Heart left ventricle (tissue), 13 donors: ENCODE data around the gene DIS3L2.

Source experiments
- POLR2A ChIP-seq, 2 donors: fragments of 450-650 bp; IDR thresholded peaks; one replicate each; pipeline ENCODE4 v1.6.1; 2017; ENCODE audit warnings: antibody characterized with exemption in 2 of 2, mild to moderate bottlenecking in 2 of 2, moderate library complexity in 2 of 2
- TF ChIP-seq, protein P1 (sequence below), 12 donors: fragments of 200-600 bp; sonication (generic) in 4 of 12; IDR thresholded peaks; one replicate each; pipeline versions ENCODE4 v1.5.0 to v1.8.0; 2018 to 2022; ENCODE audit warnings: antibody characterized with exemption in 12 of 12, mild to moderate bottlenecking in 5 of 12
- donor health status: ischemic (EF 13 %, LVEDD 7.1; RV severe dilation, severe dysfunction).
- donor health status: DM: no; HTN: yes; CAD: no.
- donor health status: DM: no; HTN: no; CAD: no.
- donor health status: ischemic (EF 25% LVEDD 6.9; RV normal size, moderate dysfunction).
- donor health status: ischemic (EF 25% LVEDD 5.7; RV mildly dilated, moderate dysfunction).
- donor health status: ischemic (EF 35%, LVEDD 5.7; RV mildly dilated, moderate dysfunction).
- donor health status: nonischemic (EF 11% LVEDD 7.7; RV severe dilation, severe dysfunction).
- donor health status: DM: yes; HTN: yes; CAD: no.
- donor health status: PGD.
- donor health status: ischemic (EF 29% LVEDD 5.4; RV normal size, mild dysfunction).
- donor health status: nonischemic (EF 23%, LVEDD 6.1; RV moderate dilation, normal function).

DNA sequence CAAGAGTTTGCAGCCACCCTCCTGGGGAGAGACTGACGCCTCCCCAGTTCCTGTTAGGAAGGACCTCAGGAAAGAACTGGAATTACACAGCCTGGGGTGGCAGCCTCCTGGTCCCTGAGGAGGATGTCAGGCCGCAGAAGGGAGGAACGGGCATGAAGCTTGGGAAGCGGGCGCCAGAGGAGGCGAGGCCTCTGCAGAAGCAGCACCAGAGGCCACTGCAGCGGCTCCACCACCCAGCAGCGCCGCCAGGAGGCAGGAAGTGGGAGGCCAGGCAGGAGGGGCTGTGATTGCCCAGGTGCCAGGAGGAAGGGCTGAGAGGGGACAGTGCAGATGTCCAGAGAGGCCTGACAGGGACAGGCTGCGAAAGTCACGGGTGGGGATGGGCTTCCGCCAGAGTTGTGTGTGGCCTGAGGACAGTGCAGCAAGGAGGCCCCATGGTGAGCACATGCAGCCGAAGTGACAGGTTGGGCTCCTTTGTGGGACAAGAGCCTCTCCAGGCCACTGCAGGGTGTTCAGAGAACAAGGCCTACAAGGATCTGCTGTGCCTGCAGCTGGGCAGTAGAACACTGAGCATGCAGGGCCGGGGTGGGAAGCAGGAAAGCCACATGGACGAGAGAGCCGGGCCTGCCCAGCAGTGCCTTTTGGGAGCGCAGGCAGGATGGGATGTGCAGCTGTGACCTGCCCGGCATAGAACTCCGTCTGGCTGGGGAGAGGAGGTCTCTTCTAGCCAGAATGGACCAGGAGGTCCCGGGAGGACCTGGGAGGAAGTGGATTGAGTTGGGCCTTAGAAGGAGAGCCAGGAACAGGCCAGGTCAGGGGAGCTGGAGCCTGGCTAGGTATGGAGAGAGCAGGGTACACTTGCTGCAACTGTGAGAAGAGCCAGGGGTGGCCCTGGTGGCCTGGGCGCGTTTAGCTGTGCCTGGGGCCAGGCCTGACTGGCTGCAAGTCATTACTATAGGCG, 377.9 kb downstream of the DIS3L2 start:
- TF ChIP-seq, protein P1, sequence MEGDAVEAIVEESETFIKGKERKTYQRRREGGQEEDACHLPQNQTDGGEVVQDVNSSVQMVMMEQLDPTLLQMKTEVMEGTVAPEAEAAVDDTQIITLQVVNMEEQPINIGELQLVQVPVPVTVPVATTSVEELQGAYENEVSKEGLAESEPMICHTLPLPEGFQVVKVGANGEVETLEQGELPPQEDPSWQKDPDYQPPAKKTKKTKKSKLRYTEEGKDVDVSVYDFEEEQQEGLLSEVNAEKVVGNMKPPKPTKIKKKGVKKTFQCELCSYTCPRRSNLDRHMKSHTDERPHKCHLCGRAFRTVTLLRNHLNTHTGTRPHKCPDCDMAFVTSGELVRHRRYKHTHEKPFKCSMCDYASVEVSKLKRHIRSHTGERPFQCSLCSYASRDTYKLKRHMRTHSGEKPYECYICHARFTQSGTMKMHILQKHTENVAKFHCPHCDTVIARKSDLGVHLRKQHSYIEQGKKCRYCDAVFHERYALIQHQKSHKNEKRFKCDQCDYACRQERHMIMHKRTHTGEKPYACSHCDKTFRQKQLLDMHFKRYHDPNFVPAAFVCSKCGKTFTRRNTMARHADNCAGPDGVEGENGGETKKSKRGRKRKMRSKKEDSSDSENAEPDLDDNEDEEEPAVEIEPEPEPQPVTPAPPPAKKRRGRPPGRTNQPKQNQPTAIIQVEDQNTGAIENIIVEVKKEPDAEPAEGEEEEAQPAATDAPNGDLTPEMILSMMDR (IDR thresholded peaks at IDR 0.05) = peak in 1 of 12 donors; percentile 6
- no peak for TF ChIP-seq POLR2A (IDR thresholded peaks at IDR 0.05)
